NCI-H1048 (cell line): ENCODE data around the gene CCDC88C.

Experiments
- DNase-seq: peaks from one replicate; lab custom pipeline; 2025; lab: John Stamatoyannopoulos, UW

The CCDC88C gene

GRCh38 chr14:91363776-91364523 is 53.7 kb downstream of the CCDC88C start:
- DNase-seq = no peak

GRCh38 chr14:91361233-91361811 is 56.3 kb downstream of the CCDC88C start:
- no peak for DNase-seq

GRCh38 chr14:91360490-91361232 is 57.0 kb downstream of the CCDC88C start:
- DNase-seq = no peak

GRCh38 chr14:91358654-91359220 is 58.9 kb downstream of the CCDC88C start:
- no peak for DNase-seq

- DNase-seq = no peak
These were observed 59.6 kb downstream of the CCDC88C start for GRCh38 chr14:91358025-91358319.

- DNase-seq = no peak
These were observed 60.2 kb downstream of the CCDC88C start for GRCh38 chr14:91357272-91358024.

GRCh38 chr14:91356181-91356763 is 61.3 kb downstream of the CCDC88C start:
- no peak for DNase-seq

DNA sequence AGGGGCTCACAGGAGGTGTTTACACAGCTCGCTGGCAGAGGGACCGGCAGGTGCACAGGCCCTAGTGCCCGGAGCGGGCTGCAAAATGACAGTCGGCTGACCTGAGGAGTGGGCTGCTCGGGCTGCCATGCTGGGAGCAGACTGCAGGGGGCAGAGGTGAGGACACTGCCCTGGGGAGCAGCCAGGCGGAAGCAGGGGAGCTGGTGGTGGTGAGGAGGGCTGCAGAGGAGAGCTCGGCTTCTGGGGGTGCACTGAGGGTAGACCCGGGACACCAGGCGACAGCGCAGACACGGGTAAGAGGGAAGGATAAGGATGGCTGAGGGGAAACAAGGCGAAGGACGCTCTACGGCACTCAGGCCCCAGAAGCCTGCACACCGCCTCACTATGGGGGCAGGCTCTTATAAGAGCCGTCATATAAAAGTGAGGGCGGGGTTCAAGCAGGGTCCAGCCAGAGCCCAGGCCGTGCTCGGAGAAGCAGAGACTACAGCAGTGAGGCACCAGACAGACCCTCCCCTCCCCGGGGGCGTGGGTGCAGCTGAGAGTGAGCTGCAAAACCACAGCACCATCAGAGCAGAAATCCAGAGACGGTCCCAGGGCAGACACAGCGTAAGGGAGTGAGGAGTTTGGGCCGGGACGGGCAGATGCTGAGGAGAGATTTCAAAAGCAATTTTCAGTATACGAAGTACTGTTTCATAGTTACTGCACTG is 62.5 kb downstream of the CCDC88C start:
- DNase-seq = no peak

DNA sequence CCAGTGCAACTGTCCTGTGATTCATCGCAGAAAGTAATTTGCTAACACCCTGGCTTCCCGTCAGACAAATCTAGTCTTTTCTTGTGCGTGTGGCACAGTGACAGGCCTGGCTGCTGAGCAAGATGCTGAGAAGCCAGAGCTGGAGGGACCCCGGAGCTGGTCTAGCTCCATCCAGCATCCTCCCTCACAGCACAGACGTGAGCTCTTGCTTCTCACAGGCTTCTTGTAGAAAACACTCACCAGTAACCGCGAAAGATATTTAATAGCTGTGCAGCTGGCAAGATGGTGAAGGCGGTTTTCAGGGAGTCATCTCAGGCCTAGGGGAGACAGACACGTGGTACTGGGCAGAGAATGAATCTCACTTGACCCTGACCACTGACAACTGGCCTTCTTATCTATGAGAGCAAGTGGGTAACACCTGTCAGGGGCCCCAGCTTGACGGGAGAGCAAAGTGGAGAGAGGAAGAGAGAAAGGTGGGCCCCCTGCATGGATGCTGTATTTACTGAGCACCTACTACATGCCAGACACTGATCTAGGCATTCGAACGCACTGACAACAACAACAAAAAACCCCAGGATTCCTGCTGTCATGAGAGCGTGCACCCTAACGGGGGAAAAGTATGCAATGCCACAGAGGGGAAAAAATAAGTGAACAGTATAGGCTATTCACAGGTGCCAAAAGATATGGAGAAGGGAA is 63.3 kb downstream of the CCDC88C start:
- no peak for DNase-seq

GRCh38 chr14:91352728-91353692 is 64.6 kb downstream of the CCDC88C start:
- no peak for DNase-seq

- no peak for DNase-seq
These were observed 65.6 kb downstream of the CCDC88C start for GRCh38 chr14:91352053-91352452.

DNA sequence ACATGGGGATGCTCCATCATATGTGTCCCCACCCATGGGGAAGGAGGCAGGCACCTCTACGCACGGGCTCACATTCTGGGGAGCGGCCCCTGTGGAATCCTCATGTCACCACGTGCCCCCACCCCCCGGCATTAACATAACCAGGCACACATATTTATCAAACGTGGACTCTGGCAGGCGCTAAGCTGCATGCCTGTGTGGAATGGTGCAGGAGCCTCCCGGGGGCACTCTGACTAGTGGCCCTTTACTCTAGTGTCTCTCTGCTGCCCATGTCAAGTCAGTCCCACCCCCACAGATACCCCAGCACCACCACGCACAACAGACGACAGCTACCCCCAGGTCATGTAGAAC is 66.1 kb downstream of the CCDC88C start:
- no peak for DNase-seq

- DNase-seq = no peak
These were observed 66.7 kb downstream of the CCDC88C start for GRCh38 chr14:91350813-91351511.

GRCh38 chr14:91350483-91350812 is 67.2 kb downstream of the CCDC88C start:
- DNase-seq = no peak

- DNase-seq = no peak
These were observed 68.0 kb downstream of the CCDC88C start for GRCh38 chr14:91349481-91350074.

- DNase-seq = no peak
These were observed 68.7 kb downstream of the CCDC88C start for GRCh38 chr14:91348845-91349465.

GRCh38 chr14:91346838-91347173 is 70.8 kb downstream of the CCDC88C start:
- DNase-seq = no peak

- DNase-seq = no peak
These were observed 73.5 kb downstream of the CCDC88C start for GRCh38 chr14:91344096-91344495.
